GM21515 (cell line): ENCODE data around the gene INTS3.

ENCODE experiments used
- ATAC-seq: cut with Tn5 transposase; IDR thresholded peaks from one replicate; pipeline ENCODE4 v1.9.1; 2021; ENCODE audit not compliant: unreplicated experiment

The INTS3 gene

GRCh38 chr1:153795934-153796785, 68.3 kb downstream of the INTS3 start:
- ATAC-seq: no peak

- no peak for ATAC-seq
Measured at GRCh38 chr1:153796786-153797659, 69.2 kb downstream of the INTS3 start.

GRCh38 chr1:153798468-153798780, 70.6 kb downstream of the INTS3 start:
- ATAC-seq: no peak

- no peak for ATAC-seq
Measured at GRCh38 chr1:153799016-153799415, 71.2 kb downstream of the INTS3 start.

GRCh38 chr1:153799566-153800465, 72.0 kb downstream of the INTS3 start:
- no peak for ATAC-seq

- ATAC-seq: no peak
Measured at GRCh38 chr1:153800516-153800915, 72.7 kb downstream of the INTS3 start.

GRCh38 chr1:153801028-153801625, 73.3 kb downstream of the INTS3 start:
- no peak for ATAC-seq

GRCh38 chr1:153801786-153802697, 74.2 kb downstream of the INTS3 start:
- ATAC-seq: no peak

- no peak for ATAC-seq
Measured at GRCh38 chr1:153803470-153804056, 75.7 kb downstream of the INTS3 start.

- no peak for ATAC-seq
Measured at GRCh38 chr1:153804112-153804511, 76.3 kb downstream of the INTS3 start.

GRCh38 chr1:153805042-153805745, 77.3 kb downstream of the INTS3 start:
- peak; percentile 89 for ATAC-seq

GRCh38 chr1:153805886-153806719, 78.3 kb downstream of the INTS3 start:
- peak; percentile 21 for ATAC-seq

- ATAC-seq: no peak
Measured at GRCh38 chr1:153816283-153816889, 88.5 kb downstream of the INTS3 start.

GRCh38 chr1:153818876-153819275, 91.0 kb downstream of the INTS3 start:
- no peak for ATAC-seq
